ENCODE measurements around the gene SLU7. TPM values are rescaled to one million over a fixed set of nuclear protein-coding genes. Genes with fewer than 3 reads are reported as not detected.

Gene SLU7
- total RNA-seq, 1 donor from 2014 or later: 16.2 TPM

DNA sequence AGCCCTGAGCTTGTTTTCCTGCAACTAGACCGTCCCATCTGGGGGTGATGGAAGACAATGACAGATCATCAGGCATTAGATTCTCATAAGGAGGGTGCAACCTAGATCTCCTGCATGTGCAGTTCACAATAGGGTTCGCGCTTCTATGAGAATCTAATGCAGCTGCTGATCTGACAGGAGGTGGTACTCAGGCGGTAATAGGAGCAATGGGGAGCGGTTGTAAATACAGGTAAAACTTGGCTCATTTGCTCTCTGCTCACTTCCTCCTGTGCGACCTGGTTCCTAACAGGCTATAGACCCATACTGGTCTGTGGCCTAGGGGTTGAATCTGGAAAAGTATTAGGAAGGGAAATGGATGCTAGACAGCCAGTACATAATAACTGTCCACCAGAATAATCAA lies 42.5 kb upstream of the SLU7 start:
- Histone ChIP-seq H3K9ac (ENCODE audit: low read depth in 1 of 3, low read length in 3 of 3) (no peak overlapping the region), H3K27ac (ENCODE audit: low read depth, low read length) (no peak overlapping the region), H3K4me1 (ENCODE audit: control insufficient read depth in 3 of 3, insufficient read depth in 3 of 3, low read length in 3 of 3) (peaks cover 0 to 3% (median 0%) of the 10 kb centered on the region in 3 donors), H3K9me3 (ENCODE audit: control insufficient read depth in 3 of 3, low read length in 3 of 3) (no peaks in the 10 kb centered on the region), H3K4me3 (ENCODE audit: low read length in 3 of 3) (no peak overlapping the region), H3K27me3 (ENCODE audit: control insufficient read depth in 3 of 3, insufficient read depth in 3 of 3, low read length in 3 of 3) (no peaks in the 10 kb centered on the region), H3K36me3 (ENCODE audit: control insufficient read depth in 3 of 3, insufficient read depth in 3 of 3, low read length in 3 of 3) (no peaks in the 10 kb centered on the region)

DNA sequence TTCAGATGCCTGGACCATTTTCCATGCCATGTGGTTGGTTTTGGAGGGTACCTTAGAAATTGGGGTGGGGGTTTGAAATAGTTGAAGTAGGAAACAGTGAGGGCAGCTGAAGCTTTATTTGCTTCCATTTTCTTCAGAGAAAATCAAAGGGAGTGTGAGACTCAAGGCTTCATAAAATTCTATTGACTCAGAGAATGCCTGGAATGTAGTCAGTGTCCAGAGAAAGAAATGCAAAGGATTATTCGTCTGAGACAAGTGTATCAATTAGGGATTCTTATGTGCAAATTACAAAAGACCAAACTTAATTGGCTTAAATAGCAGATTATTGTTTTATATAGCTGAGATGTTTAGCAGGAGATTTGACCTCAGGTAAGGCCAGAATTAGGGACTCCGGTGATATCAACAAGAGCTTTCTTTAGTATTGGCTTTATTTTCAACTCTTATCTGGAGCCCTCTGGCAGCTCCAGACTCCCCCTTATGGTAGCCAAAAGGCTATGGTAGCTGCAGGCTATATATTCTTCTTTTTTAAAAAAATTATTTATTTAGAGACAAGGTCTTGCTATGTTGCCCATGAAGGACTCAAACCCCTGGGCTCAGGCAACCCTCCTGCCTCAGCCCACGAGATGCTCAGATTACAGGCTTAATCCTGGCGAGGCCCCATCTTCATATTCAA lies 41.6 kb upstream of the SLU7 start:
- Histone ChIP-seq H3K27ac (ENCODE audit: low read depth, low read length) (no peak overlapping the region), H3K27me3 (ENCODE audit: control insufficient read depth in 3 of 3, insufficient read depth in 3 of 3, low read length in 3 of 3) (peaks cover 0 to 3% (median 0%) of the 10 kb centered on the region in 3 donors), H3K4me3 (ENCODE audit: low read length in 3 of 3) (no peak overlapping the region), H3K9me3 (ENCODE audit: control insufficient read depth in 3 of 3, low read length in 3 of 3) (no peaks in the 10 kb centered on the region), H3K9ac (ENCODE audit: low read depth in 1 of 3, low read length in 3 of 3) (no peak overlapping the region), H3K36me3 (ENCODE audit: control insufficient read depth in 3 of 3, insufficient read depth in 3 of 3, low read length in 3 of 3) (no peaks in the 10 kb centered on the region), H3K4me1 (ENCODE audit: control insufficient read depth in 3 of 3, insufficient read depth in 3 of 3, low read length in 3 of 3) (peaks cover 0 to 3% (median 0%) of the 10 kb centered on the region in 3 donors)

DNA sequence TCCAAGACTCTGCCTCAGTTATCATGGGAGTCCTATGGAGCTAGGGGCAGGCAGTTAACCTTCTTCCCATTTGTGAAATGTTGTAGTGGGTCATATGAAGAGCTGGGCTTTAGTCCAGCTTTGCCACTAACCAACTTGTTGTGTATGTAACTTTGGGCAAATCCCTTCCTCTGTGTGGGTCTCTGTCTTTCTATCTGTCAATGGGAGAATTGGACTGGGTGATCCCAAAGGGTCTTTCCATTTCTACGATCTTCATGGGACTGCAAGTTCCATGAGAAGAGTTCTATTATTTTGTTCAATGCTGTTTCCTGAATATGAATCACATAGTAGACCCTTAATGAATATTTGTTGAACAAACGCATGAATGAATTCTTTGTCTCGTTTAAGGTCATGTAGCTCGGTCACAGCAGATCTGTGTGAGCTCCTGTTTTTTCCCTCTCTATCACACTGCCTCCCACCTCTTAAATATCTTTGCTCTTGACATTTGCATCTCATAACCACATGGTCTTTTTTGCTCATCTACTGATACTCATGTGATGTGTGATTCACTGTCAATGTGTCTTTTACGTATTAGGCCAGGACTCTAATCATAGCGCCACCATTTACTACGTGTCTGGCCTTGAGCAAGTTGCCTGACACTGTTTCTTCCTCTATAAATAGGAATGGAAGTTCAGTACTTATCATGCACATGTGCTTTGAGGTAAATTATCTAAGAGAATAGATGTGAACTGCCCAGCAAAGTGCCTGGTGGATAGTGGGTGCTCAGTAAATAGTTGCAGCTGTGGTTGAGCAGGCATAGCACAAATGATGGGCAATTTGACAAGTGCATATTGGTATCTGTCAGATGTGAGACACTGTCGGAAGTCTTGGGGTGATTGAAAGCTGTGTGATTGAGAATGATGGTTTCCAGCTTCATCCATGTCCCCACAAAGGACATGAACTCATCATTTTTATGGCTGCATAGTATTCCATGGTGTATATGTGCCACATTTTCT lies 40.2 kb upstream of the SLU7 start:
- peaks cover 0 to 2% (median 0%) of the 10 kb centered on the region in 3 donors for H3K4me1 ChIP-seq (ENCODE audit: control insufficient read depth in 3 of 3, insufficient read depth in 3 of 3, low read length in 3 of 3)
- H3K27me3 ChIP-seq (ENCODE audit: control insufficient read depth in 3 of 3, insufficient read depth in 3 of 3, low read length in 3 of 3): peaks cover 0 to 3% (median 0%) of the 10 kb centered on the region in 3 donors
- H3K4me3 ChIP-seq (ENCODE audit: low read length in 3 of 3): no peak overlapping the region
- H3K9me3 ChIP-seq (ENCODE audit: control insufficient read depth in 3 of 3, low read length in 3 of 3): no peaks in the 10 kb centered on the region
- no peak overlapping the region for H3K9ac ChIP-seq (ENCODE audit: low read depth in 1 of 3, low read length in 3 of 3)
- H3K36me3 ChIP-seq (ENCODE audit: control insufficient read depth in 3 of 3, insufficient read depth in 3 of 3, low read length in 3 of 3): no peaks in the 10 kb centered on the region
- no peak overlapping the region for H3K27ac ChIP-seq (ENCODE audit: low read depth, low read length)

DNA sequence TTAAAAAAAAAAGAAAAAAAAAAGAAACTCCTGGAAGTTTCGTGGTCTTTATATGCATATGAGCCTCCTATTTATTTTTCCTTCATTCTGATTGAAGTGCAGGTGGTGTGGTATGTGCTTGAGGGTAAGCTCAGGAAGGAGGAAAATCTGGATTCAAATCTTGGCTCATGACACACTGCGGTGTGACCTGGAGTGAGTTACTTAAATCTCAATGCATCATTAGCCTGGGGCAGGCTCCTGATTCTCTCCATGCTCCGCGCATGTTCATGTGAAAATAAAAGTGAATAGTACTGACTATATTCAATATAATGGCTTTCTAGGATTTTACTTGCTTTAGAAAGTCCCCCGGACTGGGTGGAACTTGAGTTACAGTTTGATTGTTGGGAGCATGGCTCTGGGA lies 38.4 kb upstream of the SLU7 start:
- Histone ChIP-seq H3K27me3 (ENCODE audit: control insufficient read depth in 3 of 3, insufficient read depth in 3 of 3, low read length in 3 of 3) (peaks cover 0 to 3% (median 0%) of the 10 kb centered on the region in 3 donors), H3K4me1 (ENCODE audit: control insufficient read depth in 3 of 3, insufficient read depth in 3 of 3, low read length in 3 of 3) (peaks cover 0 to 3% (median 0%) of the 10 kb centered on the region in 3 donors), H3K27ac (ENCODE audit: low read depth, low read length) (no peak overlapping the region), H3K4me3 (ENCODE audit: low read length in 3 of 3) (no peak overlapping the region), H3K36me3 (ENCODE audit: control insufficient read depth in 3 of 3, insufficient read depth in 3 of 3, low read length in 3 of 3) (no peaks in the 10 kb centered on the region), H3K9me3 (ENCODE audit: control insufficient read depth in 3 of 3, low read length in 3 of 3) (no peaks in the 10 kb centered on the region), H3K9ac (ENCODE audit: low read depth in 1 of 3, low read length in 3 of 3) (no peak overlapping the region)

DNA sequence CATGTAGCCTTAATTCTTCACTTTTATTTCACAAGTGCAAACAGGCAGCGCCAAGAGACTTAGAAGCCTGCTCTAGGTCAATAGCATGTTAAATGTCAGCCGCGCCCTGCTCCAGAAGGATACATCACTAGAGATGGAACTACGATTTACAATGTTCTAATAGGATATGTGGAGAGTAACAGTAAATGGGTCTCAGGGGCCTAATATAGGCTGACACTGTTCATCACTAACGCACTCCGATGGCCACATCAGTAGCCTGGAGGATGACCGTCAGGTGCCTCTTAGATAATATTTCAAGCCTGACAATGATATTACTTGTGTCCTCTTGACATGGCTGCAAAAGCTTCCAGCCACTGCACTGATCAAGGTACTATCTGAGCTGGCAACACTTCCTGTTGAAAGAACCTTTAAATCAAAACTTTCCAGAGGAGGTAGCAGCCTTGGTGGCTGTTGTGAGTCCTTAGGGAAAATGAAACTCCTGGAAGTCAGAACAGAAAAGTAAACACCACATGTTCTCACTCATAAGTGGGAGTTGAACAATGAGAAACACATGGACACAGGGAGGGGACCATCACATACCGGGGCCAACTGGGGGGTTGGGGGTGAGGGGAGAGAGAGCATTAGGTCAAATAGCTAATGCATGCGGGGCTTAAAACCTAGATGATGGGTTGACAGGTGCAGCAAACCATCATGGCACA lies 37.7 kb upstream of the SLU7 start:
- Histone ChIP-seq H3K9me3 (ENCODE audit: control insufficient read depth in 3 of 3, low read length in 3 of 3) (no peaks in the 10 kb centered on the region), H3K27me3 (ENCODE audit: control insufficient read depth in 3 of 3, insufficient read depth in 3 of 3, low read length in 3 of 3) (peaks cover 0 to 3% (median 0%) of the 10 kb centered on the region in 3 donors), H3K27ac (ENCODE audit: low read depth, low read length) (no peak overlapping the region), H3K4me3 (ENCODE audit: low read length in 3 of 3) (no peak overlapping the region), H3K36me3 (ENCODE audit: control insufficient read depth in 3 of 3, insufficient read depth in 3 of 3, low read length in 3 of 3) (no peaks in the 10 kb centered on the region), H3K4me1 (ENCODE audit: control insufficient read depth in 3 of 3, insufficient read depth in 3 of 3, low read length in 3 of 3) (peaks cover 0 to 3% (median 0%) of the 10 kb centered on the region in 3 donors), H3K9ac (ENCODE audit: low read depth in 1 of 3, low read length in 3 of 3) (no peak overlapping the region)

DNA sequence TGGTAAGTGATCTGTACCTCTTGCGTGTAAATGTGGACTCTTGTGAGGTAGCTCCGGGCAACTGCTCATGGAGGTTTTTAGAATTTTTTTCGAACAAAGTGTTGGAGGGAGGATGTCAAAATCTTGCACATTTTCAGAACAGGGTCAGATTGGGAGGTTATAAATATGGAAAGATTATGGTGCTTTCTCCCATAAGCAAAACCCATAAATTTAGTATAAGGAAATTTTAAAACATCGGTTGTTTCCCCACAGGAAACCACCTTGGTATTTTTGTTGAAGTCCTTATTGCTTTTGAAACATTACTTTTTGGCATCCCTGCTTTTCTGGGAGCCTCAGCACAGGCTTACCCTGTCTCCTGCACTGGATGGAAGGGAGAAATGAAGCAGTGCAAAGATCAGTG lies 36.7 kb upstream of the SLU7 start:
- Histone ChIP-seq H3K27me3 (ENCODE audit: control insufficient read depth in 3 of 3, insufficient read depth in 3 of 3, low read length in 3 of 3) (peaks cover 0 to 3% (median 0%) of the 10 kb centered on the region in 3 donors), H3K27ac (ENCODE audit: low read depth, low read length) (no peak overlapping the region), H3K4me1 (ENCODE audit: control insufficient read depth in 3 of 3, insufficient read depth in 3 of 3, low read length in 3 of 3) (peaks cover 0 to 3% (median 0%) of the 10 kb centered on the region in 3 donors)

DNA sequence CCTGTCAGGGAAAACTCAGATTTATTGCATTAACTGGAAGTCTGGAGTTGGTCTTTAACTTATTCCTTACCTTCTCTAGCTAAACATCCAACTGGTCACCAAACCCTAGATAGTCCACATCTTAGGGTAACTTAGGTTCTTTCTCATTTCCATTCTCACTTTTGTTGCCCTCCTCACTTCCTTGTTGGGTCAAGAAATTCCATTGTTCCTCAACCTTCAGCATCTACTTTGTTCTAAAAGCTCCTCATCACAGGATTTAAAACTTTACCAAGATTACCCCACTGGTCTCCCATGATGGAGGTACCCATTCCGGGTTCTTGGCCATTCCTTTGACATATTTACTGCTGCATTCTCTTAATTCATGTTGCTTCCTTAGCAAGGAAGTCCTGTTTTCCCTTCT lies 34.9 kb upstream of the SLU7 start:
- H3K4me3 ChIP-seq (ENCODE audit: low read length in 3 of 3): no peak overlapping the region
- peaks cover 0 to 3% (median 0%) of the 10 kb centered on the region in 3 donors for H3K4me1 ChIP-seq (ENCODE audit: control insufficient read depth in 3 of 3, insufficient read depth in 3 of 3, low read length in 3 of 3)
- no peak overlapping the region for H3K27ac ChIP-seq (ENCODE audit: low read depth, low read length)
- H3K27me3 ChIP-seq (ENCODE audit: control insufficient read depth in 3 of 3, insufficient read depth in 3 of 3, low read length in 3 of 3): peaks cover 0 to 3% (median 0%) of the 10 kb centered on the region in 3 donors
- no peaks in the 10 kb centered on the region for H3K36me3 ChIP-seq (ENCODE audit: control insufficient read depth in 3 of 3, insufficient read depth in 3 of 3, low read length in 3 of 3)
- H3K9me3 ChIP-seq (ENCODE audit: control insufficient read depth in 3 of 3, low read length in 3 of 3): no peaks in the 10 kb centered on the region
- no peak overlapping the region for H3K9ac ChIP-seq (ENCODE audit: low read depth in 1 of 3, low read length in 3 of 3)

More for the DNA sequence above, 36.7 kb upstream of the SLU7 start:
- H3K36me3 ChIP-seq (ENCODE audit: control insufficient read depth in 3 of 3, insufficient read depth in 3 of 3, low read length in 3 of 3): no peaks in the 10 kb centered on the region
- no peak overlapping the region for H3K4me3 ChIP-seq (ENCODE audit: low read length in 3 of 3)
- H3K9ac ChIP-seq (ENCODE audit: low read depth in 1 of 3, low read length in 3 of 3): no peak overlapping the region
- no peaks in the 10 kb centered on the region for H3K9me3 ChIP-seq (ENCODE audit: control insufficient read depth in 3 of 3, low read length in 3 of 3)

DNA sequence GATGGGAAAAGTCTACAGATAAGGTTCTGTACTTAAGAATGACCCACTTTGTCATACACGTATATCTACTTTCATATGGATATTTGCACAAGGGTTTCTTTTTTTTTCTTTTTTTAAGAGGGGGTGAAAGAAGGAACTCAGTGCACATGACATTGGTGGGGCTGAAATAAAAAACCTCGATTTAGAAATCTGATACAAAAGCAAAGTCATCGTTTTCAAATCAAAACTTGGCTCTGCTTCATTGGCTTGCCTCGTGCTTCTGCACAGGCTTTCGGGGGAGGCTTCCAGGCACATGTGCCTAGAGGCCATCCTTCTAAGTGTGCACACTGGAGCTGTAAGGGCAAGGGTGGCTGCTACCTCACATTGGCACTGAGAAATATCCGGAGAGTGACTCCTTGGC lies 33.9 kb upstream of the SLU7 start:
- H3K9ac ChIP-seq (ENCODE audit: low read depth in 1 of 3, low read length in 3 of 3): no peak overlapping the region
- H3K4me3 ChIP-seq (ENCODE audit: low read length in 3 of 3): no peak overlapping the region
- H3K27me3 ChIP-seq (ENCODE audit: control insufficient read depth in 3 of 3, insufficient read depth in 3 of 3, low read length in 3 of 3): peaks cover 0 to 3% (median 0%) of the 10 kb centered on the region in 3 donors
- no peak overlapping the region for H3K27ac ChIP-seq (ENCODE audit: low read depth, low read length)
- H3K9me3 ChIP-seq (ENCODE audit: control insufficient read depth in 3 of 3, low read length in 3 of 3): no peaks in the 10 kb centered on the region
- H3K4me1 ChIP-seq (ENCODE audit: control insufficient read depth in 3 of 3, insufficient read depth in 3 of 3, low read length in 3 of 3): peaks cover 0 to 3% (median 0%) of the 10 kb centered on the region in 3 donors
- H3K36me3 ChIP-seq (ENCODE audit: control insufficient read depth in 3 of 3, insufficient read depth in 3 of 3, low read length in 3 of 3): no peaks in the 10 kb centered on the region

DNA sequence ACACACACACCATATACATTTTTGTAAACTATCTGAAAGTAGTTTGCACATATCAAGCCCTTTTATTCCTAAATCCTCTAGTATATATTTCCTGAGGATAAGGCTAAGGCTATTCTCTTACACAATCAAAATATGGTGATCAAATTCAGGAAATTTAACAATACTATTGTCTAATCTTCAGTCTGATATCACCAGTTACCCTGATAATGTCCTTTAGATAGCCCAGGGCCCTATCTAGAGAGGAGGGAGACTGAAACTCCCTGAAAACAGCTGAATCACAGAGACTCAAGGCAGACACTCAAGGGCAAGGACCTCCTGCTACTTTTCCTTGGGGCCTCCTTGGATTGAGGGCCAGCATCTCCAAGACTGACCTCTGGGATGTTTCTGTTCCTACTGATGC lies 33.2 kb upstream of the SLU7 start:
- Histone ChIP-seq H3K4me3 (ENCODE audit: low read length in 3 of 3) (no peak overlapping the region), H3K36me3 (ENCODE audit: control insufficient read depth in 3 of 3, insufficient read depth in 3 of 3, low read length in 3 of 3) (no peaks in the 10 kb centered on the region), H3K4me1 (ENCODE audit: control insufficient read depth in 3 of 3, insufficient read depth in 3 of 3, low read length in 3 of 3) (peaks cover 0 to 3% (median 0%) of the 10 kb centered on the region in 3 donors), H3K27ac (ENCODE audit: low read depth, low read length) (no peak overlapping the region), H3K9ac (ENCODE audit: low read depth in 1 of 3, low read length in 3 of 3) (no peak overlapping the region), H3K27me3 (ENCODE audit: control insufficient read depth in 3 of 3, insufficient read depth in 3 of 3, low read length in 3 of 3) (peaks cover 0 to 3% (median 0%) of the 10 kb centered on the region in 3 donors), H3K9me3 (ENCODE audit: control insufficient read depth in 3 of 3, low read length in 3 of 3) (no peaks in the 10 kb centered on the region)
